Upper lobe of left lung (tissue), 6 donors: ENCODE measurements around the gene MRPS34. TPM values are rescaled to one million over a fixed set of nuclear protein-coding genes. Genes with fewer than 3 reads are reported as not detected.

Source experiments
- ATAC-seq, 2 donors: fragments of 200-7000 bp; cut with Tn5 transposase; one replicate each; pipeline ENCODE4 v1.9.1; 2022; ENCODE audit warnings: mild to moderate bottlenecking in 2 of 2, moderate library complexity in 2 of 2; ENCODE audit not compliant: low FRiP score in 2 of 2
- DNase-seq, 2 donors: peaks; one replicate each; pipeline ENCODE4 v3.0.0-alpha.2; 2019 to 2020
- H3K27ac ChIP-seq, 4 donors: fragments of 200-600 bp; sonication (generic); one replicate each; pipeline ENCODE4 v1.5.1; 2016 to 2019
- H3K27me3 ChIP-seq, 4 donors: fragments of 200-600 bp; sonication (generic); one replicate each; pipeline ENCODE4 v1.5.1; 2017 to 2019
- H3K36me3 ChIP-seq, 4 donors: fragments of 200-600 bp; sonication (generic); one replicate each; pipeline ENCODE4 v1.5.1; 2016 to 2019
- H3K4me1 ChIP-seq, 4 donors: fragments of 200-600 bp; sonication (generic); one replicate each; pipeline ENCODE4 v1.5.1; 2018 to 2019
- H3K4me3 ChIP-seq, 4 donors: fragments of 200-600 bp; sonication (generic); one replicate each; pipeline ENCODE4 v1.5.1; 2017 to 2019; ENCODE audit warnings: mild to moderate bottlenecking in 2 of 4, moderate library complexity in 1 of 4
- H3K9me3 ChIP-seq, 4 donors: fragments of 200-600 bp; sonication (generic); one replicate each; pipeline ENCODE4 v1.5.1; 2018 to 2019
- EP300 ChIP-seq, 4 donors: sonication (generic); formaldehyde crosslinking; IDR thresholded peaks; one replicate each; pipeline ENCODE4 v1.5.1; 2017; ENCODE audit warnings: antibody characterized with exemption in 4 of 4, control low read depth in 2 of 4
- POLR2A ChIP-seq, 4 donors: fragments of 450-650 bp; IDR thresholded peaks; one replicate each; pipeline ENCODE4 v1.5.1; 2016 to 2017; ENCODE audit warnings: antibody characterized with exemption in 4 of 4, mild to moderate bottlenecking in 2 of 4
- POLR2AphosphoS5 ChIP-seq, 2 donors: sonication (generic); formaldehyde crosslinking; IDR thresholded peaks; one replicate each; pipeline ENCODE4 v1.5.1; 2017; ENCODE audit warnings: antibody characterized with exemption in 2 of 2
- WGBS, 2 donors: methylation state at CpG; one replicate each; pipeline ENCODE4 v1.1.5; 2017 to 2018; 5-methylcytosine and 5-hydroxymethylcytosine counted together
- total RNA-seq, 6 donors: library from RNA; depleted of rRNA in 4 of 6; stranded (reverse); fragments of >200 nt in 4 of 6; gene quantifications; one replicate each; pipeline versions ENCODE4 v1.1.0 to v1.2.1, GENCODE V29; 2016 to 2021
- TF ChIP-seq, protein P1 (sequence below), 6 experiments: fragments of 450-650 bp in 4 of 6; fragments of 200-600 bp in 2 of 6; sonication (generic) in 2 of 6; IDR thresholded peaks; one replicate each; pipeline ENCODE4 v1.5.1; 2016 to 2019; ENCODE audit warnings: antibody characterized with exemption in 6 of 6
- donor health status: DM: no; HTN: no; CAD: no; lungs with moderate emphysema.
- donor health status: DM: no; HTN: yes; CAD: no; lungs with severe emphysema.

Gene MRPS34
- total RNA-seq, 6 donors from 2014 or later = 49.2 to 91.7 (median 69.8) TPM

DNA sequence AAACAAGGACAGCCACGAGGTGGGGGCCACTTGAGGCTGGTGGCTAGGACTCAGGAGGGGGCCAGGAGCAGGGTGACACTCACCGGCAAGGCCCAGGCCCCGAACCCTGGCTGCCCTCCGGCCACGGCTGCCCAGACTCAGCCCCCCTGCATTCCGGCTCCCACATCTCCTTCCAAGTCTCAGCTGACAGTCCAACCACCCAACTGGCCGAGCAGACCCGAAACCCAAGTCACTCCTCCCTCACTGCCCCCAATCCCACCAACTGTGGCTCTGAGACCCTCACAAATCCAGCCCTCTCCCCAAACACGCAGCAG is 44.3 kb upstream of the MRPS34 start:
- DNase-seq (peak in 1 of 2 donors; percentile 69), ATAC-seq (no peak)
- Histone ChIP-seq H3K4me3 (no peak overlapping the region), H3K36me3 (peaks cover 25 to 86% (median 65%) of the 10 kb centered on the region in 4 donors), H3K4me1 (peaks cover 3 to 8% (median 4%) of the 10 kb centered on the region in 4 donors), H3K9me3 (no peaks in the 10 kb centered on the region), H3K27ac (no peak overlapping the region), H3K27me3 (no peaks in the 10 kb centered on the region)
- WGBS, 2 donors = 94 to 100% methylated on average over 2 to 9 of the region's 9 CpGs
- TF ChIP-seq POLR2AphosphoS5 (IDR thresholded peaks at IDR 0.05) = no peak
- TF ChIP-seq, protein P1, sequence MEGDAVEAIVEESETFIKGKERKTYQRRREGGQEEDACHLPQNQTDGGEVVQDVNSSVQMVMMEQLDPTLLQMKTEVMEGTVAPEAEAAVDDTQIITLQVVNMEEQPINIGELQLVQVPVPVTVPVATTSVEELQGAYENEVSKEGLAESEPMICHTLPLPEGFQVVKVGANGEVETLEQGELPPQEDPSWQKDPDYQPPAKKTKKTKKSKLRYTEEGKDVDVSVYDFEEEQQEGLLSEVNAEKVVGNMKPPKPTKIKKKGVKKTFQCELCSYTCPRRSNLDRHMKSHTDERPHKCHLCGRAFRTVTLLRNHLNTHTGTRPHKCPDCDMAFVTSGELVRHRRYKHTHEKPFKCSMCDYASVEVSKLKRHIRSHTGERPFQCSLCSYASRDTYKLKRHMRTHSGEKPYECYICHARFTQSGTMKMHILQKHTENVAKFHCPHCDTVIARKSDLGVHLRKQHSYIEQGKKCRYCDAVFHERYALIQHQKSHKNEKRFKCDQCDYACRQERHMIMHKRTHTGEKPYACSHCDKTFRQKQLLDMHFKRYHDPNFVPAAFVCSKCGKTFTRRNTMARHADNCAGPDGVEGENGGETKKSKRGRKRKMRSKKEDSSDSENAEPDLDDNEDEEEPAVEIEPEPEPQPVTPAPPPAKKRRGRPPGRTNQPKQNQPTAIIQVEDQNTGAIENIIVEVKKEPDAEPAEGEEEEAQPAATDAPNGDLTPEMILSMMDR (IDR thresholded peaks at IDR 0.05) = no peak
- TF ChIP-seq POLR2A (IDR thresholded peaks at IDR 0.05) = no peak
- TF ChIP-seq EP300 (IDR thresholded peaks at IDR 0.05) = no peak

DNA sequence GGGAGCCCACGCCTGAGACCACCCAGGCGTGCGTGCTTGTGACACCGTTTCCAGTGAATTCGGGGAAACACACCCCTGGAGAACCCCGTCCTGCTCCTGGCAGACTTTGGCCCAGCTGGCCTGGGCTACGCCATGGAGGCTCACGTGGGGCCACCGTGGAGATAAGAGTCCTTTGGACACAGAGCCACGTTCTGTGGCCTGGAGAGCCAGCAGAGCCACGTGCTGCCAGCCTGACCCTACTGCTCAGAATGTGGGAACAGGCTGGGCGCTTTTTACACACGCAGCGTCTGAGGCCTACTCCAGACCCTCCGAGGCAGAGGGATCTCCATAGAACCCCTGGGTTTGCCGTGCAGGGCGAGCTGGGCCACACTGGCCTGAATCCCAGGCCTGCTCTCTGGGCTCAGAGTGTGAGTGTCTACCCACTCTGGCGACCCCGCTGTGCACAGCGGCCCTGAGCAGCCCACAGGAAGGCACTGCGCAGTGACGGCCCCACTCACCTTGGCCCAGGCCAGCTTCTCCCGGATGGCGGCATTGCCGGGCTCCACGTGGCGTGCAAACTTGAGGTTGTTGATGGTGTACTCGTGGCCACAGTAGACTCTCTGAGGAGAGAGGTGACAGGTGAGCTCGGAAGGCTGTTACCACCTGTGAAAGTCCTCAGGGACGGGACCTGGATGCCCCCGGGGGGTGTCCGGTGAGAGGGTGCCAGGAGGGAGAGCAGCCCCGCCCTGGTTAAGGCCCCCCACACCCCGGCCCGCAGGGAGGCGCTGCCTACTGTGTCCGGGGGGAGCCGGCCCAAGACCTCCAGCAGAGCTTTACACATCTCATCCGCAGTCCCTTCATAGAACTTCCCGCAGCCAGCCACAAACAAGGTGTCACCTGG is 43.7 kb upstream of the MRPS34 start:
- Histone ChIP-seq H3K9me3 (no peaks in the 10 kb centered on the region), H3K4me1 (peaks cover 3 to 8% (median 4%) of the 10 kb centered on the region in 4 donors), H3K36me3 (peaks cover 20 to 80% (median 60%) of the 10 kb centered on the region in 4 donors), H3K27me3 (no peaks in the 10 kb centered on the region), H3K4me3 (no peak overlapping the region), H3K27ac (no peak overlapping the region)
- 91 to 97% methylated on average over 12 to 27 of the region's 40 CpGs for WGBS, 2 donors
- ATAC-seq (no peak), DNase-seq (peak in 1 of 2 donors; percentile 72)
- TF ChIP-seq EP300 (IDR thresholded peaks at IDR 0.05) (no peak), POLR2A (IDR thresholded peaks at IDR 0.05) (no peak), POLR2AphosphoS5 (IDR thresholded peaks at IDR 0.05) (no peak)
- TF ChIP-seq, protein P1 (IDR thresholded peaks at IDR 0.05) = no peak

GRCh38 chr16:1815461-1815860 is 42.5 kb upstream of the MRPS34 start:
- H3K4me1 ChIP-seq = peaks cover 3 to 8% (median 4%) of the 10 kb centered on the region in 4 donors

DNA sequence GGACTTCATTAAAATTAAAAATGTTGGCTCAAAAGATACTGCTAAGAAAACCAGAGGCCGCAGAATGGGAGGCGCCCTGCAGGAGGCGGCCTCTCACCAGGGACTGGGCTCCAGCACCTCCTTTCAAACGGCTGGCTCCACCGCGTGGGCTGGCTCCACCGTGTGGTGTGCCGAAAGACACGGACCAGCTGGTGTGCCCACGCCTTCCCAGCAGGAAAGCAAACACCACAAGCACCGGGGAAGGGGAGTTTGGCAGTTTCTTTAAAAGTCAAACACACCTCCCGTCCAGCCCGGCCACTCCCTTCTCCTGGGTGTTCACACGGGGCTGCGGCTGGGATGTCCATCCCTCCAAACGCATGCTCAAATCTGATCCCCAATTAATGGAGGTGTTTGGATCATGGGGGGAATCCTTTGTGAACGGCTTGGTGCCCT is 39.8 kb upstream of the MRPS34 start:
- peaks cover 22 to 69% (median 55%) of the 10 kb centered on the region in 4 donors for H3K36me3 ChIP-seq
- peaks cover 3 to 8% (median 4%) of the 10 kb centered on the region in 4 donors for H3K4me1 ChIP-seq
- DNase-seq (peak; percentile 87 to 91), ATAC-seq (peak; percentile 86 to 92)
- no peak overlapping the region for H3K27ac ChIP-seq
- H3K9me3 ChIP-seq = no peaks in the 10 kb centered on the region
- TF ChIP-seq EP300 (IDR thresholded peaks at IDR 0.05) (no peak), POLR2AphosphoS5 (IDR thresholded peaks at IDR 0.05) (peak; percentile 47 to 76)
- TF ChIP-seq, protein P1 (IDR thresholded peaks at IDR 0.05) = peak; percentile 19 to 71 (median 49)
- H3K27me3 ChIP-seq = no peaks in the 10 kb centered on the region
- WGBS, 2 donors = 25 to 35% methylated on average over 11 to 15 of the region's 17 CpGs
- H3K4me3 ChIP-seq = no peak overlapping the region

More at GRCh38 chr16:1815461-1815860, 42.5 kb upstream of the MRPS34 start:
- Histone ChIP-seq H3K27ac (no peak overlapping the region), H3K4me3 (no peak overlapping the region), H3K36me3 (peaks cover 10 to 71% (median 55%) of the 10 kb centered on the region in 4 donors), H3K9me3 (no peaks in the 10 kb centered on the region), H3K27me3 (no peaks in the 10 kb centered on the region)
- 92 to 95% methylated on average over 11 of the region's 11 CpGs for WGBS, 2 donors
- ATAC-seq (no peak), DNase-seq (no peak)
- TF ChIP-seq POLR2AphosphoS5 (IDR thresholded peaks at IDR 0.05) (no peak), POLR2A (IDR thresholded peaks at IDR 0.05) (no peak), EP300 (IDR thresholded peaks at IDR 0.05) (no peak)
- TF ChIP-seq, protein P1 (IDR thresholded peaks at IDR 0.05) = no peak
